K562 (cell line): ENCODE results near the gene AKAP12. TPM values are rescaled to one million over a fixed set of nuclear protein-coding genes. Genes with fewer than 3 reads are reported as not detected.
A peak's percentile ranks its signal among the peaks of the same experiment; 100 is the strongest.

Experiments used
- CBX5 ChIP-seq: IDR thresholded peaks from 2 replicates; pipeline ENCODE4 v1.6.1; 2014; ENCODE audit warnings: low read depth, borderline replicate concordance
- EGR1 ChIP-seq: fragments of 450-650 bp; conservative IDR thresholded peaks from 2 replicates; pipeline ENCODE4 v1.6.1; 2017; ENCODE audit warnings: mild to moderate bottlenecking
- FOXA1 ChIP-seq: fragments of 450-650 bp; IDR thresholded peaks from 2 replicates; pipeline ENCODE4 v1.6.1; 2016; ENCODE audit warnings: mild to moderate bottlenecking, borderline replicate concordance
- HDAC2 ChIP-seq: fragments of 450-650 bp; IDR thresholded peaks from 2 replicates; pipeline ENCODE4 v1.6.1; 2016; ENCODE audit warnings: mild to moderate bottlenecking
- HDAC3 ChIP-seq: fragments of 450-650 bp; IDR thresholded peaks from 2 replicates; pipeline ENCODE4 v1.6.1; 2018; ENCODE audit warnings: borderline replicate concordance, mild to moderate bottlenecking, moderate library complexity; ENCODE audit not compliant: partially characterized antibody
- HSF4 ChIP-seq: fragments of 250-450 bp; sonication (Bioruptor Pico); IDR thresholded peaks from 2 replicates; pipeline ENCODE4 v2.1.2; 2022; ENCODE audit warnings: mild to moderate bottlenecking, moderate library complexity, borderline replicate concordance
- KLF1 ChIP-seq: fragments of 450-650 bp; IDR thresholded peaks from 2 replicates; pipeline ENCODE4 v1.6.1; 2016; ENCODE audit warnings: missing genetic modification characterization, missing compliant biosample characterization
- MAFG ChIP-seq: fragments of 450-650 bp; conservative IDR thresholded peaks from 2 replicates; pipeline ENCODE4 v1.6.1; 2016; ENCODE audit warnings: missing genetic modification characterization, missing compliant biosample characterization
- MCM2 ChIP-seq: fragments of 450-650 bp; IDR thresholded peaks from 2 replicates; pipeline ENCODE4 v1.6.1; 2017; ENCODE audit warnings: low read depth, mild to moderate bottlenecking
- MNT ChIP-seq, 2 experiments: fragments of 450-650 bp; conservative IDR thresholded peaks; 2 replicates each; pipeline ENCODE4 v1.6.1; 2017; ENCODE audit warnings: mild to moderate bottlenecking in 2 of 2, moderate library complexity in 2 of 2
- PKNOX1 ChIP-seq: fragments of 450-650 bp; IDR thresholded peaks from 2 replicates; pipeline ENCODE4 v1.6.1; 2016
- POLR2AphosphoS2 ChIP-seq: IDR thresholded peaks from 2 replicates; pipeline ENCODE4 v1.6.1; 2012; ENCODE audit warnings: low read length, improper control_type of control experiment
- RAD51 ChIP-seq: fragments of 450-650 bp; IDR thresholded peaks from 2 replicates; pipeline ENCODE4 v1.7.1; 2016; ENCODE audit warnings: low read depth, mild to moderate bottlenecking, borderline replicate concordance
- RBM34 ChIP-seq: fragments of 200-400 bp; formaldehyde crosslinking; IDR thresholded peaks from 2 replicates; pipeline ENCODE4 v1.6.1; 2018; ENCODE audit warnings: low read length, borderline replicate concordance; ENCODE audit not compliant: insufficient read depth
- RCOR1 ChIP-seq, 2 experiments: IDR thresholded peaks; 2 replicates each; pipeline ENCODE4 v1.6.1; 2012; ENCODE audit warnings: low read depth in 2 of 2, low read length in 2 of 2, borderline replicate concordance in 1 of 2, improper control_type of control experiment in 1 of 2
- SP1 ChIP-seq: sonication (generic); formaldehyde crosslinking; IDR thresholded peaks from 2 replicates; pipeline ENCODE4 v1.8.1; 2022; ENCODE audit warnings: mild to moderate bottlenecking, missing genetic modification reagents
- TAF9B ChIP-seq: fragments of 450-650 bp; IDR thresholded peaks from 2 replicates; pipeline ENCODE4 v1.6.1; 2018; ENCODE audit warnings: mild to moderate bottlenecking; ENCODE audit not compliant: partially characterized antibody
- TBP ChIP-seq: optimal IDR thresholded peaks from 2 replicates; pipeline ENCODE3; 2011; ENCODE audit warnings: low read depth, low read length, improper control_type of control experiment
- TRIM24 ChIP-seq, 2 experiments: fragments of 450-650 bp; IDR thresholded peaks; 2 replicates each; pipeline ENCODE4 v1.6.1; 2016
- USF2 ChIP-seq: sonication (generic); formaldehyde crosslinking; IDR thresholded peaks from 2 replicates; pipeline ENCODE4 v1.5.0; 2020; ENCODE audit warnings: missing genetic modification reagents
- ZBTB33 ChIP-seq: sonication (generic); formaldehyde crosslinking; IDR thresholded peaks from 2 replicates; pipeline ENCODE4 v1.8.1; 2023; ENCODE audit warnings: mild to moderate bottlenecking, missing genetic modification reagents
- ZNF717 ChIP-seq: fragments of 250-450 bp; sonication (Bioruptor Pico); IDR thresholded peaks from 2 replicates; pipeline ENCODE4 v1.5.0; 2021
- ZNF740 ChIP-seq, 3 experiments: fragments of 200-800 bp in 1 of 3; sonication (Bioruptor generic) in 1 of 3; sonication (generic) in 1 of 3; formaldehyde crosslinking in 1 of 3; IDR thresholded peaks; 2 replicates each; pipeline versions ENCODE4 v1.6.1 to v1.8.0; 2016 to 2022; ENCODE audit warnings: mild to moderate bottlenecking in 2 of 3, missing compliant biosample characterization in 2 of 3, missing genetic modification characterization in 2 of 3, missing genetic modification reagents in 1 of 3
- polyA plus RNA-seq, 8 experiments: library from polyadenylated mRNA; depleted of rRNA in 4 of 8; stranded (reverse) in 5 of 8; unstranded in 3 of 8; fragments of >200 nt; fragmentation: Nextera tagmentation in 2 of 8; fragmentation: Illumina TruSeq in 1 of 8; extraction: Ambion mirVana in 2 of 8; extraction: Trizol in 1 of 8; gene quantifications; 2 replicates each; pipeline versions ENCODE4 v1.2.1 to v1.2.3, GENCODE V29; 2011 to 2014; ENCODE audit warnings: inconsistent platforms in 1 of 8, missing spikeins in 1 of 8
- total RNA-seq, 7 experiments: library from RNA; depleted of rRNA in 6 of 7; stranded (reverse); fragments of >200 nt in 6 of 7; fragmentation: Illumina TruSeq in 2 of 7; extraction: Trizol in 2 of 7; gene quantifications; 2 replicates each; pipeline versions ENCODE4 v1.2.1 to v1.2.3, GENCODE V29; 2011 to 2021; ENCODE audit warnings: low replicate concordance in 1 of 7

The AKAP12 gene
- total and polyA plus RNA-seq, 9 of the 15 experiments (the other 6 are each of a cell fraction or from before 2014, with no cell fraction given), result 0.08 to 2.0 (median 0.62) TPM

- TF ChIP-seq RAD51 (0 out of 2 replicates have a peak, but pooled peaks have one; percentile 18), RCOR1 (IDR thresholded peaks at IDR 0.05; ENCODE audit: borderline replicate concordance in 1 of 2, low read depth in 2 of 2, low read length in 2 of 2) (no peak), ZBTB33 (CRISPR knock-in tag) (no peak), FOXA1 (no peak), POLR2AphosphoS2 (no peak), PKNOX1 (no peak), KLF1 (tag) (no peak), EGR1 (peak; percentile 49), HSF4 (CRISPR knock-in tag) (no peak), SP1 (CRISPR knock-in tag) (no peak), ZNF717 (no peak), HDAC2 (no peak), CBX5 (no peak), ZNF740 (CRISPR knock-in tag; IDR thresholded peaks at IDR 0.05) (no peak), ZNF740 (tag; IDR thresholded peaks at IDR 0.05) (no peak), USF2 (CRISPR knock-in tag) (0 out of 2 replicates have a peak, but pooled peaks have one; percentile 38), TBP (peak; percentile 63), MNT (conservative IDR thresholded peaks at IDR 0.05) (no peak), TAF9B (no peak), MAFG (tag) (no peak), TRIM24 (IDR thresholded peaks at IDR 0.05) (0 out of 4 replicates have a peak, but pooled peaks of 1 of the 2 experiments have one; percentile 33), HDAC3 (no peak), RBM34 (no peak), MCM2 (no peak)
These were observed 394 bp downstream of the AKAP12 start (continued) for GRCh38 chr6:151240036-151240685.
